GM12875 (cell line): ENCODE data around the gene TOX3.

Source experiments
- H3K4me3 ChIP-seq: one replicate; pipeline ENCODE4 v1.5.1; 2011; ENCODE audit warnings: low read depth, low read length, control low read depth
- TF ChIP-seq, protein P1 (sequence below): IDR thresholded peaks from 2 replicates; pipeline ENCODE4 v1.5.1; 2011; ENCODE audit warnings: low read depth, mild to moderate bottlenecking, control low read depth, inconsistent platforms, low read length, moderate library complexity, borderline replicate concordance; ENCODE audit not compliant: insufficient read depth

The TOX3 gene

GRCh38 chr16:52441886-52442285 is 105.1 kb downstream of the TOX3 start:
- TF ChIP-seq, protein P1, sequence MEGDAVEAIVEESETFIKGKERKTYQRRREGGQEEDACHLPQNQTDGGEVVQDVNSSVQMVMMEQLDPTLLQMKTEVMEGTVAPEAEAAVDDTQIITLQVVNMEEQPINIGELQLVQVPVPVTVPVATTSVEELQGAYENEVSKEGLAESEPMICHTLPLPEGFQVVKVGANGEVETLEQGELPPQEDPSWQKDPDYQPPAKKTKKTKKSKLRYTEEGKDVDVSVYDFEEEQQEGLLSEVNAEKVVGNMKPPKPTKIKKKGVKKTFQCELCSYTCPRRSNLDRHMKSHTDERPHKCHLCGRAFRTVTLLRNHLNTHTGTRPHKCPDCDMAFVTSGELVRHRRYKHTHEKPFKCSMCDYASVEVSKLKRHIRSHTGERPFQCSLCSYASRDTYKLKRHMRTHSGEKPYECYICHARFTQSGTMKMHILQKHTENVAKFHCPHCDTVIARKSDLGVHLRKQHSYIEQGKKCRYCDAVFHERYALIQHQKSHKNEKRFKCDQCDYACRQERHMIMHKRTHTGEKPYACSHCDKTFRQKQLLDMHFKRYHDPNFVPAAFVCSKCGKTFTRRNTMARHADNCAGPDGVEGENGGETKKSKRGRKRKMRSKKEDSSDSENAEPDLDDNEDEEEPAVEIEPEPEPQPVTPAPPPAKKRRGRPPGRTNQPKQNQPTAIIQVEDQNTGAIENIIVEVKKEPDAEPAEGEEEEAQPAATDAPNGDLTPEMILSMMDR: no peak
- H3K4me3 ChIP-seq: no peak overlapping the region

DNA sequence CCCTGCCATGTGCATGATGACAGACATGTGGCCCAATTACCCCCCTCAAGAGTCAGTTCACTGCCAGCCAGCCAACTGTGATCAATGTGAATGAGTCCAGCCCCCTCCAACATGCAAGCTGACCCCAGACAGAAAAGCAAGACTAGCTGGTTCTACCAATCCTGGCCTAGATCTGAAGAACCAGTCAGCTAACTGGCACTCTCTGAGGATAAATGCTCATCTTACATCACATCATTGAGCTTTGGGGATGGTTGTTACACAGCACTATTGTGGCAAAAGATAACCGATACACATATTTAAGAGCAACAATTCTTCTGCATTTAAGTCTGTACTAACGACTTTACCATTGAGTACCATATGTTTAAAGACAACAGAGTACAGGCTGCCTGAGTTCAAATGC is 106.7 kb downstream of the TOX3 start:
- TF ChIP-seq, protein P1: no peak
- H3K4me3 ChIP-seq: no peak overlapping the region

DNA sequence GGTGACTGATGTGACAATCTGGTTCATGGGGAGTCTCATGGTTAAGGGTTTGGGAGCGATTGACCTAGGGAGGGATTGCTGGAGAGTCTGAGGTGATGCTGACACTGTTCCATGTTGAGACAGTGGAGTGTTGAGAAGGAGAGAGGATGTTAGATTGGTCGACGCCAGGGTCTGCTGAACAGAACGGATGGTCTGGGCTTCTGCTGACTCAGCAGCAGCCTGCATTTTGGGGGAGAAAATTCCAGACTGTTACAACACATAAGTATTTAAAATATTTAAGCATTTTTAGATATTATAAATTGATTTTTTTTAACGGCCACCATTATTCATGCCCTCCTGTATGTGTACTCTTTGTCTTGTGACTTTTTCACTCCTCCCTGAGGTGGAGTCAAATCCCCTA is 107.2 kb downstream of the TOX3 start:
- TF ChIP-seq, protein P1: no peak
- no peak overlapping the region for H3K4me3 ChIP-seq

DNA sequence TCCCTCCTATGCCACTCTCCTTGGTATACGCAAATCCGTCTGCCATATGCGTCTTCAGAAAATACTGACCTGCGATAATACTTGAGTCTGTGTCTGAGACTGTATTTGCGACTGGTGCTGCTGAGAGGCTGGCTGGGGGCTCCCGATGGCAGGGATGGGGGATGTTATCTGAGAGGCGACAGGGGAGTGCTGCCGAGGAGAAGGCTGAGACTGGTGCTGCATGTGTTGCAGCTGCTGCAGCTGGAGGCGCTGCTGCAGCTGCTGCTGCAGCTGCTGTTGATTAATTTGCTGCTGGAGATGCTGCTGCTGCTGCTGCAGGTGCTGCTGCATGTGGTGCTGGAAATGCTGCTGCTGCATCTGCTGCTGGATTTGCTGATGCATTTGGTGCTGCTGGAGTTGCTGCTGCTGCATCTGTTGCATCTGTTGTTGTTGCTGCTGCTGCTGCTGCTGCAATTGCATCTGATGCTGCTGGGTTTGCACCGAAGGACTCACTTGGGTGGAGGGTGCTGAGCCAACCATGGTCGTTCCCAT is 107.7 kb downstream of the TOX3 start:
- TF ChIP-seq, protein P1: no peak
- no peak overlapping the region for H3K4me3 ChIP-seq

GRCh38 chr16:52437277-52437670 is 109.7 kb downstream of the TOX3 start:
- H3K4me3 ChIP-seq: no peak overlapping the region
- TF ChIP-seq, protein P1: no peak

DNA sequence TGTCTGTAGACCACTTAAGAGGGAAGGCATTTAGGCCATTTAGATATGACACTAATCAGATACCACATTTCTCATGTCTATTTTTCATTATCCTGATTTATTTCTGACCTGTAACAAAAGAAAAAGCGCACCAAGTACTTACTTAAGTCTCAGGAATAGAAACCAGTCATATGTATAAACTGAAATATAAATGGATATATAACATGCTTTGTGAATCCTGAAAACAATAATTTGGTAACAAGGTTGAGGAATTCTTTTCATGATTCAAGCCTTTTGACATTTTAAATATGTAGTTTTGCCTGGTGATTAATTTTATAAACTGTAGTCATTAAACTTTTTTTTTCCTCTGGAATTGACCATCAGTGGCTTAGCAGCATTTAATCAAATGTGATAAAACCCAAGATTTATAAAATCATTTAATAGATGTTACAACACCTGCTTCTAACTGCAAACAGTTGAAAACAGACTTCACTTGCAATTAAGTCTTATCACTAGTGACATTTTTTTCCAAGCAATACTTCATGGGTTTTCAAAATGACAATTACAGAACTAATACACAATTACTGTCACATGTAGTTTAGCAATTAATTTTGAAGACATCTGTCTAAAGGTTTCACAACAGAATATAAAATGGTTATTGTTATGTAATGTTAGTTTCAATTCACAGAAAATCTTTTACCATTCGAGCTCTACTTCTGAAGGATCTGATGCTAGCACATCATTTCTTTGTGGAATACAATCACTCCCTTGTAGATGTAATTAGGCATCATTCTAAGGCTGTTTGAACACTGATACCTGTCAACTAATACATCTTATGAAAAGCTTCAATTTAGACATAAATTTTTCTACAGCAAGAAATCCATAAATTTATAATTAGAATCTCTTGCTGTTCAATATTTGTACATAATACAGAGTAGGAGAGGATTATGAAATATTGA is 110.3 kb downstream of the TOX3 start:
- H3K4me3 ChIP-seq: no peak overlapping the region
- TF ChIP-seq, protein P1: no peak

GRCh38 chr16:52434224-52434623 is 112.7 kb downstream of the TOX3 start:
- H3K4me3 ChIP-seq: no peak overlapping the region
- TF ChIP-seq, protein P1: no peak
